H9 (cell line): ENCODE measurements around the gene CLDN11. TPM values are rescaled to one million over a fixed set of nuclear protein-coding genes. Genes with fewer than 3 reads are reported as not detected.

Experiments used
- DNase-seq: peaks from one replicate; pipeline ENCODE4 v3.0.0-alpha.2; 2017
- H2AFZ ChIP-seq: one replicate; pipeline ENCODE4 v1.6.1; 2013; ENCODE audit warnings: mild to moderate bottlenecking, low read length, control low read depth, moderate library complexity
- H2AK5ac ChIP-seq: 2 replicates; pipeline ENCODE4 v1.6.1; 2013; ENCODE audit warnings: low read length, control low read depth, mixed read lengths; ENCODE audit not compliant: insufficient read length
- H2BK120ac ChIP-seq: one replicate; pipeline ENCODE4 v1.6.1; 2013; ENCODE audit warnings: low read depth, mild to moderate bottlenecking, low read length, control low read depth, inconsistent platforms; ENCODE audit not compliant: poor library complexity, severe bottlenecking
- H2BK12ac ChIP-seq: 2 replicates; pipeline ENCODE4 v1.6.1; 2013; ENCODE audit warnings: low read length, control low read depth, mixed read lengths, low read depth; ENCODE audit not compliant: insufficient read length
- H2BK15ac ChIP-seq: 2 replicates; pipeline ENCODE4 v1.6.1; 2013; ENCODE audit warnings: low read depth, low read length, control low read depth
- H2BK20ac ChIP-seq: one replicate; pipeline ENCODE4 v1.6.1; 2013; ENCODE audit warnings: low read depth, mild to moderate bottlenecking, low read length, control low read depth, inconsistent platforms; ENCODE audit not compliant: poor library complexity, severe bottlenecking
- H2BK5ac ChIP-seq: 2 replicates; pipeline ENCODE4 v1.6.1; 2013; ENCODE audit warnings: low read length, control low read depth, mixed read lengths; ENCODE audit not compliant: insufficient read length
- H3K14ac ChIP-seq: 2 replicates; pipeline ENCODE4 v1.6.1; 2013; ENCODE audit warnings: low read length, control low read depth; ENCODE audit not compliant: insufficient read depth
- H3K18ac ChIP-seq: 2 replicates; pipeline ENCODE4 v1.6.1; 2013; ENCODE audit warnings: low read depth, mild to moderate bottlenecking, mixed read lengths, low read length, control low read depth; ENCODE audit not compliant: insufficient read length
- H3K23ac ChIP-seq: 2 replicates; pipeline ENCODE4 v1.6.1; 2013; ENCODE audit warnings: low read length, control low read depth, mixed read lengths, low read depth; ENCODE audit not compliant: insufficient read length
- H3K23me2 ChIP-seq: 2 replicates; pipeline ENCODE4 v1.6.1; 2013; ENCODE audit warnings: low read depth, mild to moderate bottlenecking, mixed read lengths, low read length, control low read depth; ENCODE audit not compliant: insufficient read length, poor library complexity, severe bottlenecking
- H3K27ac ChIP-seq: 2 replicates; pipeline ENCODE4 v1.5.1; 2013; ENCODE audit warnings: low read length, control low read depth, mixed read lengths, low read depth; ENCODE audit not compliant: insufficient read length
- H3K27me3 ChIP-seq: 2 replicates; pipeline ENCODE4 v1.6.1; 2013; ENCODE audit warnings: low read length, control low read depth, inconsistent platforms; ENCODE audit not compliant: insufficient read depth
- H3K4ac ChIP-seq: 2 replicates; pipeline ENCODE4 v1.6.1; 2013; ENCODE audit warnings: low read depth, mild to moderate bottlenecking, control low read depth, inconsistent platforms, low read length, moderate library complexity
- H3K4me1 ChIP-seq: 2 replicates; pipeline ENCODE4 v1.6.1; 2013; ENCODE audit warnings: low read length, control low read depth, inconsistent platforms; ENCODE audit not compliant: insufficient read depth
- H3K4me2 ChIP-seq: 2 replicates; pipeline ENCODE4 v1.6.1; 2013; ENCODE audit warnings: low read length, control low read depth, mixed read lengths; ENCODE audit not compliant: insufficient read length, insufficient read depth
- H3K56ac ChIP-seq: 2 replicates; pipeline ENCODE4 v1.6.1; 2013; ENCODE audit warnings: low read depth, mild to moderate bottlenecking, mixed read lengths, low read length, control low read depth; ENCODE audit not compliant: insufficient read length
- H3K79me1 ChIP-seq: 2 replicates; pipeline ENCODE4 v1.6.1; 2013; ENCODE audit warnings: low read depth, mild to moderate bottlenecking, moderate library complexity, low read length, control low read depth, inconsistent platforms; ENCODE audit not compliant: insufficient read depth, poor library complexity, severe bottlenecking
- H3K79me2 ChIP-seq: 2 replicates; pipeline ENCODE4 v1.6.1; 2013; ENCODE audit warnings: low read length, control low read depth, inconsistent platforms; ENCODE audit not compliant: insufficient read depth
- H3K9ac ChIP-seq: 2 replicates; pipeline ENCODE4 v1.6.1; 2013; ENCODE audit warnings: low read length, control low read depth, mixed read lengths; ENCODE audit not compliant: insufficient read length; ENCODE audit errors: extremely low read depth
- H3K9me3 ChIP-seq: one replicate; pipeline ENCODE4 v1.6.1; 2013; ENCODE audit warnings: low read depth, low read length, inconsistent platforms; ENCODE audit not compliant: control insufficient read depth
- H3T11ph ChIP-seq: one replicate; pipeline ENCODE4 v1.6.1; 2013; ENCODE audit warnings: mild to moderate bottlenecking, low read length, control low read depth, inconsistent platforms
- H4K20me1 ChIP-seq: one replicate; pipeline ENCODE4 v1.6.1; 2013; ENCODE audit not compliant: control insufficient read depth, insufficient read length, insufficient read depth
- H4K5ac ChIP-seq: 2 replicates; pipeline ENCODE4 v1.6.1; 2013; ENCODE audit warnings: low read depth, mild to moderate bottlenecking, mixed read lengths, low read length, control low read depth; ENCODE audit not compliant: insufficient read length
- H4K8ac ChIP-seq: replicated peaks from 2 replicates; pipeline ENCODE4 v1.6.1; 2013; ENCODE audit warnings: low read length, control low read depth, mixed read lengths, low read depth; ENCODE audit not compliant: insufficient read length
- H4K91ac ChIP-seq: 2 replicates; pipeline ENCODE4 v1.6.1; 2013; ENCODE audit warnings: low read depth, mild to moderate bottlenecking, moderate library complexity, mixed read lengths, low read length, control low read depth; ENCODE audit not compliant: insufficient read length
- H3K27ac Mint-ChIP-seq, 3 experiments: 2 replicates in 2 of 3; 3 replicates in 1 of 3; pipeline ENCODE4 v1.8.0; 2020 to 2021; ENCODE audit warnings: mixed read lengths in 3 of 3, mild to moderate bottlenecking in 1 of 3, moderate library complexity in 1 of 3
- H3K27me3 Mint-ChIP-seq: 2 replicates; pipeline ENCODE4 v1.8.0; 2021; ENCODE audit warnings: low read depth, mild to moderate bottlenecking, moderate library complexity, mixed read lengths
- H3K36me3 Mint-ChIP-seq, 3 experiments: 2 replicates in 2 of 3; 3 replicates in 1 of 3; pipeline ENCODE4 v1.8.0; 2020 to 2021; ENCODE audit warnings: low read depth in 3 of 3, mixed read lengths in 3 of 3; ENCODE audit not compliant: insufficient read depth in 1 of 3
- H3K4me1 Mint-ChIP-seq, 2 experiments: 2 replicates each; pipeline ENCODE4 v1.8.0; 2020; ENCODE audit warnings: mixed read lengths in 2 of 2
- H3K4me3 Mint-ChIP-seq, 2 experiments: 2 replicates in 1 of 2; 3 replicates in 1 of 2; pipeline ENCODE4 v1.8.0; 2020 to 2021; ENCODE audit warnings: mild to moderate bottlenecking in 2 of 2, mixed read lengths in 2 of 2, moderate library complexity in 1 of 2
- H3K9me3 Mint-ChIP-seq, 2 experiments: 2 replicates in 1 of 2; 3 replicates in 1 of 2; pipeline ENCODE4 v1.8.0; 2020; ENCODE audit warnings: mild to moderate bottlenecking in 2 of 2, mixed read lengths in 2 of 2, moderate library complexity in 1 of 2
- CTCF ChIP-seq: fragments of 200-600 bp; sonication (generic); conservative IDR thresholded peaks from 3 replicates; pipeline ENCODE4 v1.8.0; 2021; ENCODE audit warnings: antibody characterized with exemption, mild to moderate bottlenecking
- WGBS: extraction: QIAGEN DNeasy Blood & Tissue Kit; methylation state at CpG from one replicate; pipeline ENCODE4 v1.1.7; 2013; ENCODE audit warnings: missing lambda C conversion rate, low lambda C conversion rate, mixed read lengths; ENCODE audit not compliant: insufficient read length; ENCODE audit errors: extremely low coverage; 5-methylcytosine and 5-hydroxymethylcytosine counted together
- total RNA-seq: library from RNA; stranded (reverse); gene quantifications from 2 replicates; pipeline ENCODE4 v1.2.1, GENCODE V29; 2021

CLDN11 gene
- total RNA-seq, 1 experiment from 2014 or later = 1.7 TPM

DNA sequence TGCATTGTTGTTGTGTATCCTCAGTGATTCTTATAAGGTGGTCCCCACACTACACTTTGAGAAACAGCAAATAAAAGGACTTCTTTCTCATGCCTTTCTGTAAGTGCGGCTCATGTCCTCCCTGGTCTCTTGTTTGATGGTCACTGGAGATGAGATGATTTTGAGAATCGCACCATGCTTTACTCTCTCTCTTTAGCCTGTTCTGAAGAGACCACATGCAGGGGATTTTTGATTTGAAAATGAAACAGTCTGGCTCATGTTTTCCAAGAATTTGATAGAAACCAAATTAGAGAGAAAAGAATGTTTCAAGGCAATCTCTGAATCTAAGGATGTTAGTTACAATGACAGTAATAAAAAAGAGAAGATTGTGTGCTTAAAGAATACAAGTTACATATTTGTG, 18.0 kb downstream of the CLDN11 start:
- Mint-ChIP-seq H3K36me3 (no peaks in the 10 kb centered on the region; a peak in 2 of 7 replicates), H3K4me1 (peaks cover 9 to 13% of the 10 kb centered on the region in 2 experiments), H3K27ac (no peak overlapping the region), H3K9me3 (no peaks in the 10 kb centered on the region), H3K4me3 (no peak overlapping the region), H3K27me3 (peaks cover 4% of the 10 kb centered on the region; the same call in 1 of the 2 replicates)
- Histone ChIP-seq H3K4me1 (peaks cover 3% of the 10 kb centered on the region; the same call in 1 of the 2 replicates), H3K9ac (no peak overlapping the region), H3K79me2 (no peaks in the 10 kb centered on the region), H3K27ac (no peak overlapping the region), H3K23me2 (no peaks in the 10 kb centered on the region), H4K20me1 (no peaks in the 10 kb centered on the region), H2AK5ac (no peak overlapping the region), H3K56ac (no peak overlapping the region), H2BK12ac (no peak overlapping the region), H3K27me3 (no peaks in the 10 kb centered on the region), H3K14ac (no peak overlapping the region), H4K8ac (no peak overlapping the region), H4K5ac (no peak overlapping the region), H3K18ac (no peak overlapping the region), H3T11ph (no peak overlapping the region), H2AFZ (no peak overlapping the region), H2BK15ac (no peak overlapping the region), H3K9me3 (no peaks in the 10 kb centered on the region), H2BK120ac (no peak overlapping the region), H3K4ac (no peak overlapping the region), H3K23ac (no peak overlapping the region), H3K4me2 (no peak overlapping the region), H2BK5ac (no peak overlapping the region), H4K91ac (no peak overlapping the region), H2BK20ac (no peak overlapping the region), H3K79me1 (no peaks in the 10 kb centered on the region)
- no peak for TF ChIP-seq CTCF
- WGBS = no CpG with 5 or more reads among the region's 2 CpGs
- no peak for DNase-seq
